Measurements from ENCODE around the gene HAUS2.

DNA sequence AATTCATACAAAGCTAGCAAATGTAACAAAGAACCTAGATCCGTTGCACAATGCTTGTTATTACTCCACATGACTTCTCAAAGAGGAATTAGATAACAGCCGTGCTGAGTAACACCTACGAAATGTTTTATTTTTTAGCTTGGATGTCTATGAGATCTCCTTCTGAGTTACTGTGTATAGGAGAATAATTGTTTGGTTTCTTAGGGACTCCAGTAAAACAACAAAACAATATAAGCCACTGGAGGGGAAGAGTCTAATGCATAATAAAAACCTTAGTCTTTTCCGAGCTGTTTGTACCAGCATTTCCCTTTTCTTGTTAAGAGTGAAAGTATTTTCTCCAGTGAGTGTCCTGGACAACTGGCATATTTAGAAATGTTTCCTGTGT lies 37.6 kb upstream of the HAUS2 start:
- TF ChIP-seq RARB (CRISPR knock-in tag; IDR thresholded peaks at IDR 0.05) (no peak), ZNF565 (CRISPR knock-in tag; conservative IDR thresholded peaks at IDR 0.05; ENCODE audit: low read depth) (no peak), ZFP30 (CRISPR knock-in tag; IDR thresholded peaks at IDR 0.05) (no peak), GLIS3 (CRISPR knock-in tag; IDR thresholded peaks at IDR 0.05) (no peak), BACH2 (CRISPR knock-in tag; IDR thresholded peaks at IDR 0.05; ENCODE audit: borderline replicate concordance) (no peak), OSR1 (CRISPR knock-in tag; IDR thresholded peaks at IDR 0.05) (no peak), SNAI2 (CRISPR knock-in tag; IDR thresholded peaks at IDR 0.05) (no peak), CSDC2 (CRISPR knock-in tag; IDR thresholded peaks at IDR 0.05) (no peak), ARNTL (CRISPR knock-in tag; IDR thresholded peaks at IDR 0.05; ENCODE audit: borderline replicate concordance, low read depth) (no peak)
- TF ChIP-seq, protein P1, sequence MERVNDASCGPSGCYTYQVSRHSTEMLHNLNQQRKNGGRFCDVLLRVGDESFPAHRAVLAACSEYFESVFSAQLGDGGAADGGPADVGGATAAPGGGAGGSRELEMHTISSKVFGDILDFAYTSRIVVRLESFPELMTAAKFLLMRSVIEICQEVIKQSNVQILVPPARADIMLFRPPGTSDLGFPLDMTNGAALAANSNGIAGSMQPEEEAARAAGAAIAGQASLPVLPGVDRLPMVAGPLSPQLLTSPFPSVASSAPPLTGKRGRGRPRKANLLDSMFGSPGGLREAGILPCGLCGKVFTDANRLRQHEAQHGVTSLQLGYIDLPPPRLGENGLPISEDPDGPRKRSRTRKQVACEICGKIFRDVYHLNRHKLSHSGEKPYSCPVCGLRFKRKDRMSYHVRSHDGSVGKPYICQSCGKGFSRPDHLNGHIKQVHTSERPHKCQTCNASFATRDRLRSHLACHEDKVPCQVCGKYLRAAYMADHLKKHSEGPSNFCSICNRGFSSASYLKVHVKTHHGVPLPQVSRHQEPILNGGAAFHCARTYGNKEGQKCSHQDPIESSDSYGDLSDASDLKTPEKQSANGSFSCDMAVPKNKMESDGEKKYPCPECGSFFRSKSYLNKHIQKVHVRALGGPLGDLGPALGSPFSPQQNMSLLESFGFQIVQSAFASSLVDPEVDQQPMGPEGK (CRISPR knock-in tag; IDR thresholded peaks at IDR 0.05; ENCODE audit: borderline replicate concordance), result no peak
- TF ChIP-seq, protein P2, sequence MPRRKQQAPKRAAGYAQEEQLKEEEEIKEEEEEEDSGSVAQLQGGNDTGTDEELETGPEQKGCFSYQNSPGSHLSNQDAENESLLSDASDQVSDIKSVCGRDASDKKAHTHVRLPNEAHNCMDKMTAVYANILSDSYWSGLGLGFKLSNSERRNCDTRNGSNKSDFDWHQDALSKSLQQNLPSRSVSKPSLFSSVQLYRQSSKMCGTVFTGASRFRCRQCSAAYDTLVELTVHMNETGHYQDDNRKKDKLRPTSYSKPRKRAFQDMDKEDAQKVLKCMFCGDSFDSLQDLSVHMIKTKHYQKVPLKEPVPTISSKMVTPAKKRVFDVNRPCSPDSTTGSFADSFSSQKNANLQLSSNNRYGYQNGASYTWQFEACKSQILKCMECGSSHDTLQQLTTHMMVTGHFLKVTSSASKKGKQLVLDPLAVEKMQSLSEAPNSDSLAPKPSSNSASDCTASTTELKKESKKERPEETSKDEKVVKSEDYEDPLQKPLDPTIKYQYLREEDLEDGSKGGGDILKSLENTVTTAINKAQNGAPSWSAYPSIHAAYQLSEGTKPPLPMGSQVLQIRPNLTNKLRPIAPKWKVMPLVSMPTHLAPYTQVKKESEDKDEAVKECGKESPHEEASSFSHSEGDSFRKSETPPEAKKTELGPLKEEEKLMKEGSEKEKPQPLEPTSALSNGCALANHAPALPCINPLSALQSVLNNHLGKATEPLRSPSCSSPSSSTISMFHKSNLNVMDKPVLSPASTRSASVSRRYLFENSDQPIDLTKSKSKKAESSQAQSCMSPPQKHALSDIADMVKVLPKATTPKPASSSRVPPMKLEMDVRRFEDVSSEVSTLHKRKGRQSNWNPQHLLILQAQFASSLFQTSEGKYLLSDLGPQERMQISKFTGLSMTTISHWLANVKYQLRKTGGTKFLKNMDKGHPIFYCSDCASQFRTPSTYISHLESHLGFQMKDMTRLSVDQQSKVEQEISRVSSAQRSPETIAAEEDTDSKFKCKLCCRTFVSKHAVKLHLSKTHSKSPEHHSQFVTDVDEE (CRISPR knock-in tag; IDR thresholded peaks at IDR 0.05), result no peak
- TF ChIP-seq, protein P3, sequence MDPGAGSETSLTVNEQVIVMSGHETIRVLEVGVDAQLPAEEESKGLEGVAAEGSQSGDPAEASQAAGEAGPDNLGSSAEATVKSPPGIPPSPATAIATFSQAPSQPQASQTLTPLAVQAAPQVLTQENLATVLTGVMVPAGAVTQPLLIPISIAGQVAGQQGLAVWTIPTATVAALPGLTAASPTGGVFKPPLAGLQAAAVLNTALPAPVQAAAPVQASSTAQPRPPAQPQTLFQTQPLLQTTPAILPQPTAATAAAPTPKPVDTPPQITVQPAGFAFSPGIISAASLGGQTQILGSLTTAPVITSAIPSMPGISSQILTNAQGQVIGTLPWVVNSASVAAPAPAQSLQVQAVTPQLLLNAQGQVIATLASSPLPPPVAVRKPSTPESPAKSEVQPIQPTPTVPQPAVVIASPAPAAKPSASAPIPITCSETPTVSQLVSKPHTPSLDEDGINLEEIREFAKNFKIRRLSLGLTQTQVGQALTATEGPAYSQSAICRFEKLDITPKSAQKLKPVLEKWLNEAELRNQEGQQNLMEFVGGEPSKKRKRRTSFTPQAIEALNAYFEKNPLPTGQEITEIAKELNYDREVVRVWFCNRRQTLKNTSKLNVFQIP (CRISPR knock-in tag; IDR thresholded peaks at IDR 0.05; ENCODE audit: borderline replicate concordance, low read depth), result no peak

Measured in SK-N-SH treated with all-trans-retinoic acid at 6 μM for 48 hours (cell line).